MM.1S (cell line): Measurements from ENCODE around the gene GIT1.

Experiments
- CTCF ChIP-seq: fragments of 300-600 bp; sonication (generic); IDR thresholded peaks from 2 replicates; pipeline ENCODE4 v1.5.1; 2016; ENCODE audit warnings: antibody characterized with exemption, low read length, mixed read lengths
- EZH2 ChIP-seq: fragments of 300-600 bp; sonication (generic); optimal IDR thresholded peaks from 2 replicates; pipeline ENCODE3; 2017; ENCODE audit warnings: low read depth, mild to moderate bottlenecking, antibody characterized with exemption, low read length, mixed read lengths
- EZH2phosphoT487 ChIP-seq: fragments of 300-600 bp; sonication (generic); IDR thresholded peaks from 2 replicates; pipeline ENCODE4 v1.6.1; 2018; ENCODE audit warnings: antibody characterized with exemption, low read length

GRCh38 chr17:29560316-29560715, 29.1 kb downstream of the GIT1 start:
- TF ChIP-seq EZH2 (no peak), CTCF (no peak), EZH2phosphoT487 (no peak)
